Mesendoderm (in vitro differentiated cells): ENCODE measurements around the gene ELMOD2. TPM values are rescaled to one million over a fixed set of nuclear protein-coding genes. Genes with fewer than 3 reads are reported as not detected.

Source experiments
- DNase-seq: peaks from one replicate; pipeline ENCODE4 v3.0.0; 2013
- H2AK5ac ChIP-seq: 2 replicates; pipeline ENCODE4 v1.6.1; 2013; ENCODE audit warnings: low read length, inconsistent platforms
- H2BK120ac ChIP-seq: 2 replicates; pipeline ENCODE4 v1.6.1; 2013; ENCODE audit warnings: low read depth, mild to moderate bottlenecking, low read length, moderate library complexity, mixed read lengths
- H2BK15ac ChIP-seq: replicated peaks from 2 replicates; pipeline ENCODE4 v1.6.1; 2013; ENCODE audit warnings: low read depth, mild to moderate bottlenecking, moderate library complexity
- H2BK5ac ChIP-seq: 2 replicates; pipeline ENCODE4 v1.6.1; 2013; ENCODE audit warnings: low read length, inconsistent platforms
- H3K18ac ChIP-seq: 2 replicates; pipeline ENCODE4 v1.6.1; 2013; ENCODE audit warnings: mild to moderate bottlenecking, low read length, mixed read lengths
- H3K23ac ChIP-seq: one replicate; pipeline ENCODE4 v1.6.1; 2013; ENCODE audit warnings: low read length
- H3K27ac ChIP-seq: 2 replicates; pipeline ENCODE4 v1.5.1; 2013; ENCODE audit warnings: low read depth, mild to moderate bottlenecking, inconsistent platforms, low read length, moderate library complexity
- H3K27me3 ChIP-seq: 2 replicates; pipeline ENCODE4 v1.6.1; 2013; ENCODE audit warnings: low read length, control low read depth, mild to moderate bottlenecking, inconsistent platforms; ENCODE audit not compliant: insufficient read depth, poor library complexity
- H3K36me3 ChIP-seq: 2 replicates; pipeline ENCODE4 v1.6.1; 2013; ENCODE audit warnings: low read length, inconsistent platforms; ENCODE audit not compliant: control insufficient read depth, insufficient read depth
- H3K4ac ChIP-seq: one replicate; pipeline ENCODE4 v1.6.1; 2013; ENCODE audit warnings: low read depth, mild to moderate bottlenecking, low read length, moderate library complexity
- H3K4me1 ChIP-seq: 2 replicates; pipeline ENCODE4 v1.6.1; 2013; ENCODE audit warnings: low read depth, low read length, inconsistent platforms; ENCODE audit not compliant: control insufficient read depth
- H3K4me2 ChIP-seq: 2 replicates; pipeline ENCODE4 v1.6.1; 2013; ENCODE audit warnings: low read length
- H3K4me3 ChIP-seq: 2 replicates; pipeline ENCODE4 v1.5.1; 2013; ENCODE audit warnings: mild to moderate bottlenecking, low read length
- H3K56ac ChIP-seq: one replicate; pipeline ENCODE4 v1.6.1; 2013; ENCODE audit warnings: low read length
- H3K79me1 ChIP-seq: 2 replicates; pipeline ENCODE4 v1.6.1; 2013; ENCODE audit warnings: low read length, inconsistent platforms
- H3K79me2 ChIP-seq: 2 replicates; pipeline ENCODE4 v1.6.1; 2013; ENCODE audit warnings: mild to moderate bottlenecking, low read length; ENCODE audit not compliant: control insufficient read depth, insufficient read depth
- H3K9ac ChIP-seq: 2 replicates; pipeline ENCODE4 v1.6.1; 2013; ENCODE audit warnings: low read length, inconsistent platforms
- H4K5ac ChIP-seq: one replicate; pipeline ENCODE4 v1.6.1; 2013; ENCODE audit warnings: low read length
- H4K8ac ChIP-seq: one replicate; pipeline ENCODE4 v1.6.1; 2013; ENCODE audit warnings: low read depth, mild to moderate bottlenecking, control low read depth, low read length, moderate library complexity
- WGBS: extraction: QIAGEN DNeasy Blood & Tissue Kit; methylation state at CpG from one replicate; pipeline ENCODE4 v1.1.7; 2013; ENCODE audit warnings: low lambda C conversion rate, missing lambda C conversion rate; ENCODE audit not compliant: insufficient coverage; ENCODE audit errors: extremely low coverage; 5-methylcytosine and 5-hydroxymethylcytosine counted together
- small RNA-seq: library from polyadenylated mRNA; stranded (forward); fragments of <200 nt; extraction: miRNeasy Mini kit (QIAGEN cat#:217004); gene quantifications from one replicate; pipeline ENCODE3, GENCODE V24; 2013; ENCODE audit not compliant: insufficient read depth

ELMOD2 gene

DNA sequence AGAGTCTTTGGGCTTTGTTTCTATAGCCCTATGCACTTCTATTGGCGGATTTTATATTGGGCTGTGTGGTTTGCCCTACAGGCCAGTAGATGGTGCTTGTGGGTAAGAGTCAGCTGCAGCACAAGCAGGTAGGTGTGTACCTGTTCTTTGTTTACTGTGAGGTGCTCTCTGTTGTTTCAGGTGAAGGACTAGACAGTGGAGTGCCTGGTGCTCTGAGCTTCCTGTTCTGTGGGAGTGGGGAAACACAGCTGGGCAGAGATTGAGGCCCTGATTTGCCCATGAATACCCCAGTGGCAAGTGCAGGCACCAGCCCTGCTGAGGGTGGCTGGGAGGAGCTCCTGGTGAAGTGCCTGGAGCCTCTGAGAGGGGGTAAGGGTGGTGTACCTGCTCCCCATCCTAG lies 71.1 kb downstream of the ELMOD2 start:
- Histone ChIP-seq H3K27me3 (no peaks in the 10 kb centered on the region), H3K4ac (no peak overlapping the region), H2BK120ac (no peak overlapping the region), H3K36me3 (no peaks in the 10 kb centered on the region), H2BK15ac (no peak overlapping the region), H3K4me2 (no peak overlapping the region), H3K9ac (no peak overlapping the region), H4K5ac (no peak overlapping the region), H3K18ac (no peak overlapping the region), H2AK5ac (no peak overlapping the region), H3K79me1 (no peaks in the 10 kb centered on the region), H4K8ac (no peak overlapping the region), H3K56ac (no peak overlapping the region), H3K27ac (no peak overlapping the region), H3K4me3 (no peak overlapping the region), H3K4me1 (no peaks in the 10 kb centered on the region), H3K23ac (no peak overlapping the region), H3K79me2 (no peaks in the 10 kb centered on the region), H2BK5ac (no peak overlapping the region)
- DNase-seq, result peak; percentile 79
- no CpG with 5 or more reads among the region's 1 CpG for WGBS

DNA sequence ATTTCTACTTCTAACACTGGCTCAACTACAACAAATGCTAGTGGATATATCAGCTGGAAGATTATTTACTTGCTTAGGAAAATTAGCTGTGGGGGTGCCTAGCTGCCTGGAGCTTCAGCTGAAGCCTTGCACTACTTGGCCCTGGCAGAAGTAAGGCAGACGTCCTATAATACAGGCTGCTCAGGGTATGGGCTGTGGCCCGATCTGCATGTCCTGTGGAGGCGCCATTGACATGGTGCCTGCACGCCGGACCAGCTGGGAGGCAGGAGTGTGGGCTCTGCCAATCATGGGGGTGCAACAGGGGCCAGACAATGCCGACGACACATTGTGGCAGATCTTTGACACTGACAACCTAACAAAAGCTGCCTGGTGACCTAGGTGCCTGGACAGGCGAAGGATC lies 76.4 kb downstream of the ELMOD2 start:
- Histone ChIP-seq H4K8ac (no peak overlapping the region), H3K4me2 (no peak overlapping the region), H3K79me1 (no peaks in the 10 kb centered on the region), H2BK120ac (no peak overlapping the region), H3K9ac (no peak overlapping the region), H2BK15ac (no peak overlapping the region), H3K27ac (no peak overlapping the region), H3K56ac (no peak overlapping the region), H3K4me3 (no peak overlapping the region), H3K36me3 (no peaks in the 10 kb centered on the region), H3K4ac (no peak overlapping the region), H3K79me2 (no peaks in the 10 kb centered on the region), H3K27me3 (no peaks in the 10 kb centered on the region), H2AK5ac (no peak overlapping the region), H3K4me1 (peaks cover 4% of the 10 kb centered on the region), H3K23ac (no peak overlapping the region), H2BK5ac (no peak overlapping the region), H4K5ac (no peak overlapping the region), H3K18ac (no peak overlapping the region)
- DNase-seq, result no peak
- WGBS, result no CpG with 5 or more reads among the region's 8 CpGs

DNA sequence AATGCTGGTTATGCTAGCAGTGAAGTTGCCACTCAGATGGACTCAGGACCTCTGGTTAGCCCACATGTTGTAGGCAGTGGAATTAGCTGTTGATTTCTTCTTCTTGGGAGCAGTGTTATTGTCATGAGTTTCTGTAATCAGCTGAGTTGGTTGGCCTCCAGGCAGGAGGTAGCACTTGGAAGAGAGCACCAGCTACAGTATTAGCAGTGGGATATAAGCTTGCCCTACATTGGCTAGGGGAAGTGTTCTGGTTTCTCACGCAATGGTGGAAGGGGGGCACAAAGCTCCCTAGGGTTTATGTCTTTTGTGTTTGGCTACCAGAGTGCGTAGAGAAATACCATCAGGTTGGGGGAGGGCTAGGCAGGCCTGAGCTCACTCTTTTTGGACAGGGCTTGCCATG lies 78.7 kb downstream of the ELMOD2 start:
- Histone ChIP-seq H3K79me2 (no peaks in the 10 kb centered on the region), H3K36me3 (no peaks in the 10 kb centered on the region), H3K27me3 (no peaks in the 10 kb centered on the region), H3K79me1 (no peaks in the 10 kb centered on the region), H3K4me1 (peaks cover 4% of the 10 kb centered on the region), H3K9ac (no peak overlapping the region), H3K18ac (no peak overlapping the region), H3K23ac (no peak overlapping the region), H3K4me2 (no peak overlapping the region), H3K27ac (no peak overlapping the region), H2BK5ac (no peak overlapping the region), H3K4me3 (no peak overlapping the region), H2BK15ac (no peak overlapping the region), H4K5ac (no peak overlapping the region), H3K4ac (no peak overlapping the region), H2BK120ac (no peak overlapping the region), H2AK5ac (no peak overlapping the region), H3K56ac (no peak overlapping the region), H4K8ac (no peak overlapping the region)
- no peak for DNase-seq
- WGBS, result no CpG with 5 or more reads among the region's 2 CpGs

DNA sequence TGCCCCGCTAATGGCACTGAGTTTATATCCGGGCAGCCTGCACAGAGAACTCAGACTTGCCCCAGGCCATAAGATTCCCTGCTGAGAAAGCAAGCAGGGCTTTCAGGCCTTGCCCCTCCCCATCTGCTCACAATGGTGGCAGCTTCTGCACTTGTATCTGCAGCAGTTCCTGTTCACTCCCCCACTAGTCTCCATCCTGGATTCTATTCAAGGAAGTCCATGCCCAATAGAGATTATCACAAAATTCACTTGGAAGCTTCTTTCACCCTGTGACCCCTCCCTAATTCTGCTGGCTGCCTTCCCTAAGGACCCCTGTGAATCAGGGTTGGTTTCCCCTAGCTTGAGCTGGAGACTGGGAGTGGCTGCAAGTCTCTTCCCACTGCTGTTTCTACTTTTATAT lies 79.3 kb downstream of the ELMOD2 start:
- Histone ChIP-seq H3K4ac (no peak overlapping the region), H3K36me3 (no peaks in the 10 kb centered on the region), H3K56ac (no peak overlapping the region), H3K27ac (no peak overlapping the region), H4K5ac (no peak overlapping the region), H2BK15ac (no peak overlapping the region), H3K4me2 (no peak overlapping the region), H3K9ac (no peak overlapping the region), H3K79me2 (no peaks in the 10 kb centered on the region), H2BK5ac (no peak overlapping the region), H3K23ac (no peak overlapping the region), H2AK5ac (no peak overlapping the region), H3K4me1 (peaks cover 4% of the 10 kb centered on the region), H3K27me3 (no peaks in the 10 kb centered on the region), H3K18ac (no peak overlapping the region), H3K4me3 (no peak overlapping the region), H3K79me1 (no peaks in the 10 kb centered on the region), H2BK120ac (no peak overlapping the region), H4K8ac (no peak overlapping the region)
- DNase-seq, result peak; percentile 30
- no CpG with 5 or more reads among the region's 2 CpGs for WGBS

Small RNA genes within 50 kb of the gene (small RNA-seq; reads per million reads assigned to genes)
- gene AC108019.1 (not detected), gene RN7SL152P (not detected)
